CD4-positive, alpha-beta T cell treated with Interleukin-6 for 4 hours (primary cell): Measurements from ENCODE around the gene LGALS1.
A peak's percentile ranks its signal among the peaks of the same experiment; 100 is the strongest.

ENCODE experiments used
- DNase-seq: peaks from one replicate; pipeline ENCODE4 v3.0.0-alpha.2; 2020; ENCODE audit warnings: mixed read lengths

Gene LGALS1

DNA sequence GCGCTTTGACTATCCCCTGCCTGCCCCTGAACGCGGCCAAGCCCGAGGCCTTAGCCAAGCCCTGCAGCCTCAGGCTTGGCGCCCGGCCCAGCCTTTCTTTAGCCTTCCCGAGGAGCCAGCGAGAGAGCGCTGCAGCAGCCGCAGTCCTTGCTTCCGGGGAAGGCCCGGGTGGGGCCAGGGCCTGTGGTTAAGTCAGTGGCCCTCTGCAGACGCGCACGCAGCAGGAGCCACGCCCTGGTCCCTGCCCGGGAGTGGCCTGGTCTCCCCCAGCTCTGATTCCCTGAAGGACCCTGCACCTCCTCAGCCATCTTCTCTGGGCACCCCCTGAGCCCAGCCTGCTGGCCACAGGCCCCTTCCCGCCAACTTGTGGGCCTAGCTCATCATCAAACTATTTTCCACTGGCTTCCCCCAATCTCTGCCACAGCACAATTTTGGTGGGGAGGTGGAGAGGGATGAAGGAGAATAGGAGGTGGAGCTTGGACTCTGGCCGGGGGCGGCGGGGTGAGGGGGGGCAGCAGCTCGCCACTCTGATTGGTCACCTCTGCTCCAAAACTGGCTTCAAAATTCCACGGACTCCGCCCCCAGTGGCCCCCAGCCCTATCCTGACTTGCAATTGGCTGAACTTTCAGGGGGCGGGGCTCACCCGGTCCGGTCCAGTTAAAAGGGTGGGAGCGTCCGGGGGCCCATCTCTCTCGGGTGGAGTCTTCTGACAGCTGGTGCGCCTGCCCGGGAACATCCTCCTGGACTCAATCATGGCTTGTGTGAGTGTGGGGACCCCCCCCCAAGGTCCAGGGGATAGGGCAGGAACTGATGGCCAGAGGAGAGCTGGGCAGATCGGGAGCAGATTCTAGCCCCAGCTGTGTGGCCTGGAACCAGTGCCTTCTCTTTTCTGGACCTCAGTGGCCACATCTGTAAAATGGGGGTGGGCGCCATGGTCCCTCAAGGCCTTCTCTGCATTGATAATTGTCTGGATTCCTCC, at the start of gene LGALS1:
Gene LGALS1, plus strand, starts transcription at position 686 of the 979 bp plus-strand sequence. Its CDS starts 67 bp downstream, at position 753.
- peak; percentile 74 for DNase-seq

GRCh38 chr22:37625737-37626136, 49.7 kb upstream of the LGALS1 start:
- DNase-seq = no peak

GRCh38 chr22:37626144-37626543, 49.3 kb upstream of the LGALS1 start:
- no peak for DNase-seq

DNA sequence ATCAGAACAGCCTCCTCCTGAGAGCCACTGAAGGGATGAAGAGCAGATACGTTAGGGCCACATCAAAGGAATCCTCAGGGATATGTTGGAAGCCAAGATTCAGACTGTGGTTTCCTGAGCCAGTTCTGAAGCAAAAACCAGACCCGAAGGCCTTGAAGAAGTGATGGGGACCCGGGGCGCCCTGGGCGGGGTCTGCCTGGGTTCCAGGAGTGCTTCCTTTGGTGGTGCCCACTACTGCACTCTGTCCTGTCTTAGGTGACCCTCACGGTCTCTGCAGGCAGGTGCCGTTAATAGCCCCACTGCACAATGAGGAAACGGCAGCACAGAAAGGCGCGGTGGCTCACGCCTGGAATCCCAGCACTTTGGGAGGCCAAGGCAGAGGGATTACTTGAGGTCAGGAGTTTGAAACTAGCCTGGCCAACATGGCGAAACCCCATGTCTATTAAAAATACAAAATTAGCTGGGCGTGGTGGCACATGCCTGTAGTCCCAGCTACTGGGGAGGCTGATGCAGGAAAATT, 48.8 kb upstream of the LGALS1 start:
- DNase-seq = no peak

DNA sequence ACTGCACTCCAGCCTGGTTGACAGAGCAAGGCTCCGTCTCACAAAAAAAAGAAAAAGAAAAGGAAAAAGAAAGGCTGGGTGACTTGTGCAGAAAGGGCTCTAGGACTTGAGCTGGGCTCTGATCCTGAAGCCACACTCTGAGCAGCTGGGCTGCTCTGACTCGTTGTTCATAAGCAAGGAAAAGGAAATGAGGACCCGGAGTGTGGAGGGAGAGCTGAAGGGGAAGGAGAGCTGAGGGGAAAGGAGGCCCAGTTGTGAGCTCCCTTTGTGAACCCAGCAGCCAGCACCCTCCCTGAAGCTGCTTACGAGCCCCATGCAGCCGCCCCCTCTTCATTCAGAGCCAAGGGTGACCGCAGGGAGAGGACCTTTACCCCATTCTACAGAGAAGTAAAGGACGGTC, 48.3 kb upstream of the LGALS1 start:
- DNase-seq = no peak

GRCh38 chr22:37627545-37627944, 47.9 kb upstream of the LGALS1 start:
- DNase-seq = peak; percentile 78

DNA sequence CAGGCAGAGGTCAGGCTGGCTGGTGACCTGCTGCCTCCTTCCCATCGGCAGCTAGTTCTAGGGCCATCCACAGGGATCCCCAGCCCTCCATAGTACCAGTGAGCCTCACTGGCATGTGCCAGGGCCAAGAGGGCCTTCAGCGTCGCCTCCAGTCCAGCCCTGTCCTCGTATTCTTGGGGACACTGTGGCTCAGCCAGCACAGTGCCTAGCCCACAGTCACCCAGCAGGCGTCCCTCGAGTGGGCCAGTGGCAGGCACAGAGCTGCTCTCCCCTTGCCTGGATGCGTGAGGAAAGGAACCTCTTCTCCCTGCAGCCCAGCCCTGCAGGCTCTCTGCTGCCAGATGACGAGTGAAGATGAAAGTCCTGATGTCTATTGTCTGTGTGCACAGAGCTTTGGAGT, 46.6 kb upstream of the LGALS1 start:
- no peak for DNase-seq

GRCh38 chr22:37629928-37630327, 45.5 kb upstream of the LGALS1 start:
- DNase-seq = no peak

- no peak for DNase-seq
Observed at GRCh38 chr22:37630839-37631435, 44.5 kb upstream of the LGALS1 start.

DNA sequence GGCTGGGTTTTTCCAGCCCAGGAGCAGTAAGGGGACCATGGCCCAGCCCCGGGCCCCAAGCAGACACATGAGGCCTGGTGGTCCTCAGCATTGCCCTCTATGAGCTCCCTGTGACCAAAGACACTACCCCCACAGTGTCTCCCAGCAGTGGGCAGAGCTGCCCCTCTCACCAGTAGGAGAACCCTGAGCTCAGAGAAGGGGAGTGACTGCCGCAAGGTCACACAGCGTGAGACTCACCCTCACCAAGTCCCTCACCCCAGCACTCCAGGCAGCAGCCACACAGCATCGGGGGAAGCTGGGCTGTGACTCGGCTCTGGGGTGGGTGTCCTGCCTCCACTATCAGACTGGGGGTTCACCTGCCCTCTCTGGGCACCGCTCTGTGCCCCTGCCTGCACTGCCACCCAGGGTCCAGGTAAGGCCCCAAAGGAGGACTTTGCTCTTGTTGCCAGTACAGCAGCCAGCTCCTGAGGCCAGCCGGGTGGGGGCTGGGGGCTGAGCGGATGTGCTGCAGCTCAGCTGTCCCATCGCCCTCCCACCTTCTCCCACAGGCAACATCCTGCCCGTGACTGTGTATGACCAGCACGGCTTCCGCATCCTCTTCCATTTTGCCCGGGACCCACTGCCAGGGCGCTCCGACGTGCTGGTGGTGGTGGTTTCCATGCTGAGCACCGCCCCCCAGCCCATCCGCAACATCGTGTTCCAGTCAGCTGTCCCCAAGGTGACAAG, 43.8 kb upstream of the LGALS1 start:
- no peak for DNase-seq

DNA sequence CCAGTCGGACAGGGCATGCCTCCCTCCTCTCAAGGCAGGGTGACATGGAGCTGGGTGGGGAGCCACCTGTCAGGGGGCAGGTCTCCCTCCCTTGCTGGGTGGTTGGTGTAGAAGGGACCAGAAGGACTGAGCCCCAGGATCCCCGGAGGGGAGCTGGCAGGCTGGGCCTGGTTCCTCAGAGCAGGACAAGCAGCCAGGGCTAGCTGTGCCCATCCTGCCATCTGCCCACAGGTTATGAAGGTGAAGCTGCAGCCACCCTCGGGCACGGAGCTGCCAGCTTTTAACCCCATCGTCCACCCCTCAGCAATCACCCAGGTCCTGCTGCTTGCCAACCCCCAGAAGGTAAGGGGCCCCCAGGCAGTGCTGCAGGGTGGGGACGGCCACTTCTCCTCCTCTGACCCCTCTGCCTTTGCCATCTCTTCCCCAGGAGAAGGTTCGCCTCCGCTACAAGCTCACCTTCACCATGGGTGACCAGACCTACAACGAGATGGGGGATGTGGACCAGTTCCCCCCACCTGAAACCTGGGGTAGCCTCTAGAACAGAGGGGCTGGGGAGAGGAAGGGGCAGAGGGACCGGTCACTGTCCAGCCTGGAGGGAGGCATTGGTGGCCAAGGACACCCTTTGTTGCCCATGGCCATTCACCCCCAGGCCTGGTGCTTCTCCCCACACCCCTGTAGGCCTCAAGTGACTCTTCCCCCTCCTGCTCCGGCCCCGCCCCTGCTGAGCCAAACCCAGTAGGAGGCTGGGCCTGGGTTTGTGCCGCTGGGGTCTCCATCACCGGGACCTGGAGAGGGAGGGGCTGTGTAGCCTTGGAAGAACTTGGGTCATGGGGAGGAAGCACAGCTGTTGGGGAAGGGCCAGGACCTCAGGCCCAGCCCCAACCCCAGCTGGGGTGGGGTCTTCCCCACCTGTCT, 43.0 kb upstream of the LGALS1 start:
- DNase-seq = no peak

GRCh38 chr22:37633089-37633624, 42.3 kb upstream of the LGALS1 start:
- DNase-seq = no peak

DNA sequence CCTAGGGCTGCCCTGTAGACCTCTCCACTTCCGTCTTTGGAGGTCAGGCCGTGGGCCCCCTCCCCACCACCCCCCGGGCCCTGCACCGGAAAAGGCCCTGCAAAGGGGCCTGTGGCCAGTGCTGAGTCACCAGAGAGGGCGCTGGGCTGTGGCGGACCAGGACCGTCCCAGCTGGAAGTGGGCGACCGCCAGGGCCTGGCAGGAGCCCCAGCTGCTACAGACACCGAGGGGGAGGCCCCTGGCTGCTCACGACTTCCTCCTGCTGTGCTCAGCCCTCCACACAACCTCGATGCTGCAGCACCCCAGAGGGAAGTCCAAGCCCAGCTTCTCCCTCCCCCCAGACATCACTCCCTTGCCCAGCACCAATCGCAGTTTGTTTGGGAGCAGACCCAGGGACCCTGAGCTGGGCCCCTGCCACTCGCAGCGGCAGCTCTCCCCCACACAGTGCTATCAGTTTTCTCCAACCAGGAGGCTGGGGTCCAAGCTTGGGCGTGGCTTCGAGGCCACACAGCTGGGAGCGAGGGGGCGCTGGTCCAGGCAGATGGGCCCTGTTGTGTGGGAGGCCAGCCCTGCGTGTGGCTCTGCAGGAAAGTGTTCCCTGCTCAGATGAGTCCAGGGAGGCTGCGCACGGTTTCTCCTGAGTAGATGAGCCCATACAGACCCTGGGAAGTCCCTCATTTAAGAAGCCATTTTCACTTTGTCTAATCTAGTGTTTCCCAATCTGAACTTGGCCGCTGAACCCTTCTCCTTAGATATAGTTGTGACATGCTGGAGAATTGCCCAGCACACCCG, 41.6 kb upstream of the LGALS1 start:
- DNase-seq = peak; percentile 69

DNA sequence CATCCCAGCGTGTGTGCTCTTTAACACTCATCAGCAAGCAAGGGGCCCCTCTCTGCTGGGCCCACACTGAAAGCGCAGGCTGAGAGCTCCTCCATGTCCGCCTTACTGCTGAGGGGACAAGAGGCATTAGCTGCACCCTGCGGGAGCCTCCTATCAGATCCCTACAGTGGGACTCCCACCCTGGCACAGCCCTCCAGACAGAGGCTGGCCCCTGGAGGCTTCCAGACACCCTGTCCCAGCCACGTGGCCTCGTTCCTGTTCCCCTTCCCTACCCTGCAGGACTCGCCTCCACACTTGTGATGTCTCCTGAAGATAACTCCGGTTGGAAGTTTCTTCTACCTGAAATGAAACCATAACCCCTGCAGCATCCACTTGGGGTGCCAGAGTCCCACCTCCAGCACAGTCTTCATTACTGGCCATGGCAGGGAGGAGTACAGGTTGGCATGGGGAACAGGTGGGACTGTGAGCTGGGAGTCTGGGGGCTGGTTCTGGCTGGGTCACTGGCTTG, 41.0 kb upstream of the LGALS1 start:
- peak; percentile 33 for DNase-seq

DNA sequence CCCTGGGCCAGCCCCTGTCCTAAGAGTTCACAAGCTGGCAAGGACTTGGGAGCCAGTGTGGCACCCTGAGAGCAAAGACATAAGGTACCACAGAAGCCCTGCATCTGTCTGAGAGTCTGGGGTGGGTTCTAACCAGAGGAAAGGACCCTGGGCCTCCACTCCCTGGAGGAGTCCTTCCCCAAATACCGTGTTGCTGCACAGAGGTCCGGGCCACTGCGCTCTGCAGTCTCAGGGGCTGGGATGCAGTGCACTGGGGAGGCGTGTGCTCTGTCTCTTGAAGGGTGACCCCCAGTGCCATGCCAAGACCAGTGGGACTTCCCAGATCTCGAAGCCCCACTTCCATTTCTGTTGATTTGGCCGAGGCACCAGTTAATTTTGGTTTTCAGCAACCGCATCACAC, 40.3 kb upstream of the LGALS1 start:
- DNase-seq = no peak

DNA sequence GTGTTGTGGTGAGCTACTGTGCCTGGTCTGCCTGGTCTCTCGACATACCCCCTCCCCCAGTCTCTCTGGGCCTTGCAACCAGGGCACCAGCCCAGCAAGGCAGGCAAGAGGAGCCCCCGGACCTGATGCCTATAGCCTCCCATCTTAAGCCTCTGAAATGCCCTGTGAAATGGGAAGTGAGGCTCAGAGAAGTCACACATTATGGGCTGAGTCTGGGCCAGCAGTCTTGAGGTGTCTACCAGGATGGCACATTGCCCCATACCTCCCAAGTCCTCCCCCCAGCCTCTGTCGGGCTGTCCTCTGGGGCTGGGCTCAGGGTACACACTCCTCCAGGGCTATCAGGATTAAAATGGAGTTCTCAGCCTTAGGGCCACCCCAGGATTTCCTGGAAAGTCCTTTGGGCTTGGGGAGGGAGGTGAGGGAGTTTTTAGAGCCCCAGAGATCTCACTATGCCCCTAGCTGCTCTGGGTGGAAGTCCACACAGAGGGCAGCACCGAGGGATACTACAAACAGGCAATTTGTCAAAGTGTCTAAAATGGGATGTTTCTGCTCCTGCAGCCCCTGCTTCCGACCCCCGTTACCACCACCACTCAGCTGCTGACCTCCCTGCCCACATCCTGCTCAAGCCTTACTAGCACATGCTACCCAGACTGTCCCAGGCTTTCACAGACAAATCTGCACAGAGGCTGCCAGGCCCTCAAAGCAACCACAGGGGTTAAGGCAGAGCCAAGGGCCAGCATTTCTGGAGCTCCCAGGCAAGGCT, 39.1 kb upstream of the LGALS1 start:
- DNase-seq = peak; percentile 47

DNA sequence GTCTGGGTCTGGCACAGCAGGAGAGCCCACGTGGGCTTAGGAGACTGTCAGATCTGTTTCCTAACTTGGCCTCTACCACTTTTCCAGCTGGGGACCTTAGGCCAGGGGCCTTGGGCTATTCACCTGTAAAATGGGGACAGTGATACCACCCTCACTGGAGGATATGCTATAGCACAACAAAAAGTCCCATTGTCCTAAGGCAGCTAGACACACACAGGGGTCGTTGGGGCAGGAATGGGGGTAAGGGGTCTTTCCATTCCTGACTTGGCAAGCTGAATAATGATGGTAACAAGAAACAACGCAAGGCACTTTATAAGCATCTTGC, 38.5 kb upstream of the LGALS1 start:
- no peak for DNase-seq

GRCh38 chr22:37638391-37639069, 36.9 kb upstream of the LGALS1 start:
- peak; percentile 53 for DNase-seq

DNA sequence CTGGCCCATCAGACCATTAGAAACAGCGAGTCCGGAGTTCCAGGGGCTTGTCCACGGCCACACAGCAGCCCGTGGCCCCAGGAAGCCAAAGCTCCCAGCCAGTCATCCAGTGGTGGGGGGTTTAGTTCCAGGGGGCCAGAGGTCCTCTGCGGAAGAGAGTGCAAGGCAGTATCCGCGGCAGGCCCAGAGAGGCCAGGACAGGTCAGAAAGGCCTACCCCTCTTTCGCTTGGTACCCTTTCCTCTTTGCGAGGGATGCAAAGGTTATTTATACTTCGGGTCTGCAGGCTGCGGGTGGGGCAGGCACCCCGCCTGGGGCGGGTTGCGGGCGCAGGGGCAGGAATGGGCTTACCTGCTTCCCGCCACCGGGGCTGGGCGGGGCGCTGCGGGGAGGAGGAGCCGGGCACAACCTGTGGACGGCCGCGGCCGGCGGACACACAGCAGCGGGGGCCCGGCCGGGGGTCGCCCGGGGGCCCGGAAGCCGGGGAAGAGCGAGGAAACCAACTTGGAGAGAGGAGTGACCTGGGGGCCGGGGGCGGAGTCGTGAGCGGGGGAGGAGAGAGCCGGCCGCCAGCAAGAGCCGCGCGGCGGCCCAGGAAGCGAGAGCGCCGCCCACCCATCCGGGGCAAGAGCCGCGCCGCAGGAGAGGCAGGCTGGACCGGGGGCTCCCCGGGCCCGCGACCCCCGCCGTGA, 36.2 kb upstream of the LGALS1 start, which contains the start of gene SH3BP1:
Gene SH3BP1, plus strand, starts transcription at position 600 of the 691 bp plus-strand sequence. CDS start 119 bp downstream, outside the sequence.
- DNase-seq = peak; percentile 72
